ENCODE results near the gene SCGB1C2.
A peak's percentile ranks its signal among the peaks of the same experiment; 100 is the strongest.

The SCGB1C2 gene

GRCh38 chr17:155576-155975 is 18.2 kb downstream of the SCGB1C2 start:
- Histone ChIP-seq H3K36me3 (no peaks in the 10 kb centered on the region), H3K9me3 (replicated peaks in 1 of 11) (no peaks in the 10 kb centered on the region), H3K4me3 (no peak overlapping the region), H3K4me1 (no peaks in the 10 kb centered on the region), H3K27ac (no peak overlapping the region), H4K20me1 (0 out of 22 replicates have a peak, but pooled peaks cover 0 to 5% (median 0%) of the 10 kb centered on the region in 11 experiments), H3K4me2 (no peak overlapping the region), H3K27me3 (no peaks in the 10 kb centered on the region), H3K9ac (no peak overlapping the region)
- no peak for TF ChIP-seq Cebpa-rat (IDR thresholded peaks at IDR 0.05)

DNA sequence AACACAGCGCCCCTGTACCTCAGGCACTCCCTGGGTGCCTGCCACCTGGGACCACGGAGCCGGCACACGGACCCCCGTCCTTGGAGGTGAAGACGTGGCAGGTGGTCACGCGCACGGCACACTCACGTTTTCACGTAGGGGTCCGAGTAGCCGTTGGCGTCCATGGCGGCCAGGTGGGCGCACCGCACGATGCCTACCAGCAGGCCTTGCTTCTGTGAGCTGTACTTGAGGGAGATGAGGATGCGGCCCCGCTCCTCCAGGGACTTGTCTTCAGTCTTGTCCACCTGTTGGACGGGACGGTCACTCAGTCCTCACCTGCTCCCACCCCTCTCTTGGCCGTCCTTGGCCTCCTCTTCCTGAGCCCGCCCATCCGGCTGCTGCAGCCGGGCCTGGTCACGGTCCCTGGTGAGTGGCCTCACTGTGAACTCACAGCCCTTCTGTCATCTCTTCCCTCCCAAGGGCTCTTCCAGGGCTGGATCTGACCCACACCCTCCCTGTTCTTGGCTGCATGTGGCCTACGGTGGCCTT is 18.8 kb downstream of the SCGB1C2 start:
- H3K9ac ChIP-seq, result no peak overlapping the region
- no peaks in the 10 kb centered on the region for H3K36me3 ChIP-seq
- TF ChIP-seq Cebpa-rat (IDR thresholded peaks at IDR 0.05), result no peak
- H3K27me3 ChIP-seq, result no peaks in the 10 kb centered on the region
- H3K9me3 ChIP-seq (replicated peaks in 1 of 11), result no peaks in the 10 kb centered on the region
- H3K4me1 ChIP-seq, result no peaks in the 10 kb centered on the region
- H3K4me3 ChIP-seq, result no peak overlapping the region
- H4K20me1 ChIP-seq, result 0 out of 22 replicates have a peak, but pooled peaks cover 0 to 5% (median 0%) of the 10 kb centered on the region in 11 experiments
- no peak overlapping the region for H3K4me2 ChIP-seq
- no peak overlapping the region for H3K27ac ChIP-seq

DNA sequence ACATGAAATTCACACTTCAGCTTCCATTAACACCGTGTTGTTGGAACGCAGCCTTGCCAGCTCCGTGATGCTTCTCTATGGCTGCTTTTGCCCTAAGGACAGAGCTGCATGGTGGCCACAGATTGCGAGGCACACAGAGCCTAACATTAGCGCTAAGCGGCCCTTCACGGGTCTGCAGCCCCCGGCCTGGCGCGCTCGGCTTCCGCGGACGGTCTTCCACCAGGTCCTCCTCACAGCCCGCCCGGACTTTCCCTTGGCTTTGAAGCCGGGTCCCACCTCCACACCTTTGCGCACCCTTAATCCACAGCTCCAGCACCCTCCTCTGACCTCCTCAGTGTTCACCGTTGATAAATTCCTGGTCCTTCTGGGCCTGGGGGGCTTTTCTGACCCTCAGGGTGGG is 19.6 kb downstream of the SCGB1C2 start:
- H3K4me2 ChIP-seq, result no peak overlapping the region
- no peaks in the 10 kb centered on the region for H3K4me1 ChIP-seq
- no peak overlapping the region for H3K27ac ChIP-seq
- no peak overlapping the region for H3K4me3 ChIP-seq
- H3K36me3 ChIP-seq, result no peaks in the 10 kb centered on the region
- no peaks in the 10 kb centered on the region for H3K9me3 ChIP-seq (replicated peaks in 1 of 11)
- H3K9ac ChIP-seq, result no peak overlapping the region
- 0 out of 22 replicates have a peak, but pooled peaks cover 0 to 12% (median 0%) of the 10 kb centered on the region in 11 experiments for H4K20me1 ChIP-seq
- no peaks in the 10 kb centered on the region for H3K27me3 ChIP-seq
- no peak for TF ChIP-seq Cebpa-rat (IDR thresholded peaks at IDR 0.05)

- Histone ChIP-seq H4K20me1 (peaks cover 0 to 7% (median 0%) of the 10 kb centered on the region in 11 experiments; a peak in 1 of 22 replicates), H3K27ac (no peak overlapping the region), H3K4me1 (no peaks in the 10 kb centered on the region), H3K27me3 (no peaks in the 10 kb centered on the region), H3K36me3 (no peaks in the 10 kb centered on the region), H3K4me3 (no peak overlapping the region), H3K4me2 (no peak overlapping the region), H3K9ac (no peak overlapping the region), H3K9me3 (replicated peaks in 1 of 11) (no peaks in the 10 kb centered on the region)
- no peak for TF ChIP-seq Cebpa-rat (IDR thresholded peaks at IDR 0.05)
Measured at GRCh38 chr17:157901-158300, 20.5 kb downstream of the SCGB1C2 start.

- Histone ChIP-seq H3K9me3 (replicated peaks in 1 of 11) (no peaks in the 10 kb centered on the region), H3K4me2 (no peak overlapping the region), H3K27ac (no peak overlapping the region), H3K9ac (no peak overlapping the region), H3K4me1 (no peaks in the 10 kb centered on the region), H3K36me3 (no peaks in the 10 kb centered on the region), H3K27me3 (no peaks in the 10 kb centered on the region), H4K20me1 (peaks cover 0 to 7% (median 0%) of the 10 kb centered on the region in 11 experiments; a peak in 1 of 22 replicates), H3K4me3 (no peak overlapping the region)
- TF ChIP-seq Cebpa-rat (IDR thresholded peaks at IDR 0.05), result no peak
Measured at GRCh38 chr17:158379-158778, 21.0 kb downstream of the SCGB1C2 start.

DNA sequence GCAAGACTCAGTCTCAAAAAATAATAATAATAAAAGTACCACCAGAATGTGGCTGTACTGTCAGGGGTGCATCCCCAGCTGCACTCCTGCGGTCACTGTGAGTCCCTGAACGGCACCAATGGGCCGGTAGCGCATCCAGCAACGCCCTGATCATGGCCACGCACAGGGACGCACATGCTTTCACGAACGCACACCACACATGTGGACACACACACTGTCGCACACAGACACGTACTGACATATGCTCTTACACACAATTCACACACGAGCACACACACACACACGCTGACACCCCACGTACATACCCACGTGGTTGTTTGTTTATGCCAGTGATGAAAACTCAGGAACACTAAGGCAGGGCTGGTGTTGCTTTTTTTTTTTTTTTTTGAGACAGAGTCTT is 22.2 kb downstream of the SCGB1C2 start:
- no peak for TF ChIP-seq Cebpa-rat (IDR thresholded peaks at IDR 0.05)
- H3K4me1 ChIP-seq, result peaks cover 0 to 10% (median 0%) of the 10 kb centered on the region in 10 experiments; a peak in 9 of 20 replicates
- no peak overlapping the region for H3K4me3 ChIP-seq
- H3K4me2 ChIP-seq, result no peak overlapping the region
- peaks cover 0 to 7% (median 0%) of the 10 kb centered on the region in 11 experiments; a peak in 2 of 22 replicates for H4K20me1 ChIP-seq
- no peaks in the 10 kb centered on the region for H3K27me3 ChIP-seq
- H3K27ac ChIP-seq, result no peak overlapping the region
- H3K36me3 ChIP-seq, result no peaks in the 10 kb centered on the region
- H3K9me3 ChIP-seq (replicated peaks in 1 of 11), result no peaks in the 10 kb centered on the region
- H3K9ac ChIP-seq, result no peak overlapping the region

GRCh38 chr17:160336-160735 is 23.0 kb downstream of the SCGB1C2 start:
- Histone ChIP-seq H3K9me3 (replicated peaks in 1 of 11) (no peaks in the 10 kb centered on the region), H3K36me3 (no peaks in the 10 kb centered on the region), H3K27me3 (no peaks in the 10 kb centered on the region)

GRCh38 chr17:161481-161880 is 24.1 kb downstream of the SCGB1C2 start:
- H3K27ac ChIP-seq, result no peak overlapping the region

More at GRCh38 chr17:160336-160735, 23.0 kb downstream of the SCGB1C2 start:
- no peak overlapping the region for H3K4me3 ChIP-seq
- no peak overlapping the region for H3K9ac ChIP-seq
- H3K4me1 ChIP-seq, result peaks cover 0 to 14% (median 0%) of the 10 kb centered on the region in 10 experiments; a peak in 9 of 20 replicates
- peaks cover 0 to 7% (median 0%) of the 10 kb centered on the region in 11 experiments; a peak in 2 of 22 replicates for H4K20me1 ChIP-seq
- H3K4me2 ChIP-seq, result no peak overlapping the region
- TF ChIP-seq Cebpa-rat (IDR thresholded peaks at IDR 0.05), result no peak
- no peak overlapping the region for H3K27ac ChIP-seq

DNA sequence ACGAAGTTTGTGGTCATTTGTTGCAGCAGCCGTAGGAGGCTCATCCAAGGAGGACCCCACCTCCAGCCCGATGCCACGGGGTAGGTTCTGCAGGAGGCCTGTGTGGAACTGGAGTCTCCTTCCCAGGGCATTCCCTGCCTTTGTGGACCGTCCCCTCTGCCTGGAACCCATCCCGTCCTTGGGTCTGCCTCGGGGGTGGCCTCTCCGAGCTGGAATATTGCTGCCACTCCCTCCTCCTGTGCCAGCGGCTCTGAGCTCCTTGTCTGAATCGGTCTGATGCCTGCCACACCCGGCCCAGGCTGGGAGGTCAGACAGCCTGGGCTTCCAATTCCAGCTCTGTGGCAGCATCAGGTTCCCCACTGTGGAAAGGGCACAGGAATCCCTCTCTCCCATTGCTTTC is 25.3 kb downstream of the SCGB1C2 start:
- H3K36me3 ChIP-seq, result no peaks in the 10 kb centered on the region
- H4K20me1 ChIP-seq, result peaks cover 0 to 7% (median 0%) of the 10 kb centered on the region in 11 experiments; a peak in 2 of 22 replicates
- no peak overlapping the region for H3K4me3 ChIP-seq
- H3K4me2 ChIP-seq, result no peak overlapping the region
- no peak for TF ChIP-seq Cebpa-rat (IDR thresholded peaks at IDR 0.05)
- peak overlapping the region in 1 of 11 experiments; percentile 16; a peak in 1 of 22 replicates for H3K9ac ChIP-seq
- H3K9me3 ChIP-seq (replicated peaks in 1 of 11), result no peaks in the 10 kb centered on the region
- H3K4me1 ChIP-seq, result peaks cover 0 to 23% (median 0%) of the 10 kb centered on the region in 10 experiments; a peak in 9 of 20 replicates
- no peak overlapping the region for H3K27ac ChIP-seq
- no peaks in the 10 kb centered on the region for H3K27me3 ChIP-seq

More at GRCh38 chr17:161481-161880, 24.1 kb downstream of the SCGB1C2 start:
- peaks cover 0 to 7% (median 0%) of the 10 kb centered on the region in 11 experiments; a peak in 2 of 22 replicates for H4K20me1 ChIP-seq
- H3K27me3 ChIP-seq, result no peaks in the 10 kb centered on the region
- no peak overlapping the region for H3K4me3 ChIP-seq
- no peaks in the 10 kb centered on the region for H3K9me3 ChIP-seq (replicated peaks in 1 of 11)
- no peak overlapping the region for H3K9ac ChIP-seq
- H3K36me3 ChIP-seq, result no peaks in the 10 kb centered on the region
- no peak overlapping the region for H3K4me2 ChIP-seq
- peaks cover 0 to 23% (median 0%) of the 10 kb centered on the region in 10 experiments; a peak in 9 of 20 replicates for H3K4me1 ChIP-seq
- TF ChIP-seq Cebpa-rat (IDR thresholded peaks at IDR 0.05), result no peak
